ENCODE data around the gene FBXW11. TPM values are rescaled to one million over a fixed set of nuclear protein-coding genes. Genes with fewer than 3 reads are reported as not detected.

Gene FBXW11
- total and polyA plus RNA-seq, 2 of the 8 experiments (the other 6 are each of a cell fraction or from before 2014, with no cell fraction given), result 45.0 to 75.6 TPM

DNA sequence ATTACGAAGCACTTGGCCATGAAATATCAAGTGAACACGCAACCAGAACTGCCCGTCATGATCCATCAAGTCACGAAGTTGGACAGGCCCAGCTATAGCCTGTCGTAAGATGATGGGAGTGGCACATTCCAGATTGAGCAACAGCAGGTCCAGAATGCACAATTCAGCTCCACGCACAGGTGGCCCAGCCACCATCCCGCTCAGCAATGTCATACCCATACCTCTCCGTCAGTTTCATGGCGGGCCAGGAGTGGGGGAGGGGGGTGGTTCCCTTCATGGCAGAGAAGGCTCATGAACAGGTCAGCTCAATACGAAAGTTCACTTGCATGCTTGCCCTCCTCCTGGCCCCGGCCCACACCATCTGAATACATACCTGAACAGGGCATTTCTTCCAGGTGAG is 185.9 kb downstream of the FBXW11 start (continued):
- TF ChIP-seq CHD7 (IDR thresholded peaks at IDR 0.05; ENCODE audit: insufficient replicate concordance, low read length), result no peak
- no peak for TF ChIP-seq SP4 (IDR thresholded peaks at IDR 0.05; ENCODE audit: low read length)
- no peak for TF ChIP-seq MAFK (IDR thresholded peaks at IDR 0.05; ENCODE audit: low read depth, low read length)
- TF ChIP-seq, protein P1, sequence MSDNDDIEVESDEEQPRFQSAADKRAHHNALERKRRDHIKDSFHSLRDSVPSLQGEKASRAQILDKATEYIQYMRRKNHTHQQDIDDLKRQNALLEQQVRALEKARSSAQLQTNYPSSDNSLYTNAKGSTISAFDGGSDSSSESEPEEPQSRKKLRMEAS (IDR thresholded peaks at IDR 0.05), result no peak
- TF ChIP-seq, protein P2, sequence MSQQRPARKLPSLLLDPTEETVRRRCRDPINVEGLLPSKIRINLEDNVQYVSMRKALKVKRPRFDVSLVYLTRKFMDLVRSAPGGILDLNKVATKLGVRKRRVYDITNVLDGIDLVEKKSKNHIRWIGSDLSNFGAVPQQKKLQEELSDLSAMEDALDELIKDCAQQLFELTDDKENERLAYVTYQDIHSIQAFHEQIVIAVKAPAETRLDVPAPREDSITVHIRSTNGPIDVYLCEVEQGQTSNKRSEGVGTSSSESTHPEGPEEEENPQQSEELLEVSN (IDR thresholded peaks at IDR 0.05), result no peak
- no peak for TF ChIP-seq EGR1 (IDR thresholded peaks at IDR 0.05; ENCODE audit: borderline replicate concordance, low read depth, low read length)
- TF ChIP-seq CTBP2 (IDR thresholded peaks at IDR 0.05; ENCODE audit: borderline replicate concordance, insufficient read depth, insufficient read length, low read length), result no peak
- TF ChIP-seq RNF2 (IDR thresholded peaks at IDR 0.05; ENCODE audit: borderline replicate concordance, low read depth, low read length, missing control alignments, poor library complexity, severe bottlenecking), result no peak
- TF ChIP-seq SIX5 (IDR thresholded peaks at IDR 0.05; ENCODE audit: low read depth, low read length), result no peak
- no peak for TF ChIP-seq NRF1 (IDR thresholded peaks at IDR 0.05; ENCODE audit: low read depth, low read length)
- TF ChIP-seq SP1 (IDR thresholded peaks at IDR 0.05; ENCODE audit: low read depth, low read length), result no peak

All from H1 (cell line).